HEK293 (cell line): ENCODE results near the gene CD300E.
"Not testable (repeated sequence)": the region's sequence is repeated elsewhere in the genome, so short reads cannot be mapped to it uniquely, and the experiment has no call there.

Experiments used
- MEIS1 ChIP-seq: sonication (generic); formaldehyde crosslinking; IDR thresholded peaks from 2 replicates; pipeline ENCODE4 v1.8.1; 2022; ENCODE audit warnings: missing genetic modification reagents, mild to moderate bottlenecking, borderline replicate concordance
- SETDB1 ChIP-seq: IDR thresholded peaks from one replicate; pipeline ENCODE4 v1.6.1; 2017; ENCODE audit warnings: mild to moderate bottlenecking, low read length, moderate library complexity, mixed read lengths; ENCODE audit not compliant: insufficient read length
- YY1 ChIP-seq: fragments of 450-650 bp; formaldehyde crosslinking; IDR thresholded peaks from 2 replicates; pipeline ENCODE4 v1.5.1; 2018; ENCODE audit warnings: missing biosample characterization, missing genetic modification characterization
- ZEB2 ChIP-seq: fragments of 450-650 bp; formaldehyde crosslinking; IDR thresholded peaks from 2 replicates; pipeline ENCODE4 v1.5.1; 2016; ENCODE audit warnings: missing biosample characterization, missing genetic modification characterization
- ZFP3 ChIP-seq: fragments of 450-650 bp; formaldehyde crosslinking; IDR thresholded peaks from 2 replicates; pipeline ENCODE4 v1.5.1; 2016; ENCODE audit warnings: low read depth, missing biosample characterization, missing genetic modification characterization
- ZNF274 ChIP-seq, 2 experiments: fragments of 200-500 bp in 1 of 2; fragments of 450-650 bp in 1 of 2; sonication (Bioruptor generic) in 1 of 2; formaldehyde crosslinking in 1 of 2; IDR thresholded peaks; 2 replicates each; pipeline versions ENCODE4 v1.5.1 to v1.6.1; 2014 to 2016; ENCODE audit warnings: borderline replicate concordance in 1 of 2, inconsistent platforms in 1 of 2, low read length in 1 of 2, missing biosample characterization in 1 of 2, missing genetic modification characterization in 1 of 2
- ZNF350 ChIP-seq: fragments of 450-650 bp; formaldehyde crosslinking; IDR thresholded peaks from 2 replicates; pipeline ENCODE4 v1.5.0; 2017; ENCODE audit warnings: missing biosample characterization, mild to moderate bottlenecking, missing genetic modification characterization
- TF ChIP-seq, protein P1 (sequence below): fragments of 450-650 bp; formaldehyde crosslinking; IDR thresholded peaks from 2 replicates; pipeline ENCODE4 v1.5.1; 2016; ENCODE audit warnings: missing biosample characterization, missing genetic modification characterization
- TF ChIP-seq, protein P2 (sequence below): fragments of 450-650 bp; formaldehyde crosslinking; optimal IDR thresholded peaks from 2 replicates; pipeline ENCODE3; 2016; ENCODE audit warnings: missing biosample characterization, mild to moderate bottlenecking, missing genetic modification characterization
- TF ChIP-seq, protein P3 (sequence below): fragments of 450-650 bp; formaldehyde crosslinking; IDR thresholded peaks from 2 replicates; pipeline ENCODE4 v1.5.1; 2016; ENCODE audit warnings: missing biosample characterization, missing genetic modification characterization
- TF ChIP-seq, protein P4 (sequence below): fragments of 450-650 bp; formaldehyde crosslinking; IDR thresholded peaks from 2 replicates; pipeline ENCODE4 v1.5.1; 2016; ENCODE audit warnings: missing biosample characterization, missing genetic modification characterization

DNA sequence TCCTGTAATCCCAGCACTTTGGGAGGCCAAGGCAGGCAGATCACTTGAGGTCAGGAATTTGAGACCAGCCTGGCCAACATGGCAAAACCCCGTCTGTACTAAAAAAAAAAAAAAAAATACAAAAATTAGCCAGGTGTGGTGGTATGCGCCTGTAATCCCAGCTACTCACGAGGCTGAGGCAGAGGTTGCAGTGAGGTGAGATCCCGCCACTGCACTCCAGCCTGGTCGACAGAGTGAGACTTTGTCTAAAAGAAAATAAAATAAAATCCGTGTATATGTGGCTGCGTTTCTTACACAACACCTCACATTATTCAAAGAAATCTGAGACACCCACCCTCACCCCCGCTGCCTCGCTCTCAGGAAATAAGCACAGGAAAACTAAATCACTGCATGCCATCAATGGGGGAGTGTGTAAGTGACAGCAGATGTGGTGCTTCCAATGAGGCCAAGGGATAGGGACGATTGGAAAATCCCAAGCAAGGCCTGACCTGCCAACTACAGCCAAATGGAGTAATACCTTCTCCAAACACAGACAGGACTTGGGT is 13.1 kb upstream of the CD300E start:
- TF ChIP-seq, protein P1, sequence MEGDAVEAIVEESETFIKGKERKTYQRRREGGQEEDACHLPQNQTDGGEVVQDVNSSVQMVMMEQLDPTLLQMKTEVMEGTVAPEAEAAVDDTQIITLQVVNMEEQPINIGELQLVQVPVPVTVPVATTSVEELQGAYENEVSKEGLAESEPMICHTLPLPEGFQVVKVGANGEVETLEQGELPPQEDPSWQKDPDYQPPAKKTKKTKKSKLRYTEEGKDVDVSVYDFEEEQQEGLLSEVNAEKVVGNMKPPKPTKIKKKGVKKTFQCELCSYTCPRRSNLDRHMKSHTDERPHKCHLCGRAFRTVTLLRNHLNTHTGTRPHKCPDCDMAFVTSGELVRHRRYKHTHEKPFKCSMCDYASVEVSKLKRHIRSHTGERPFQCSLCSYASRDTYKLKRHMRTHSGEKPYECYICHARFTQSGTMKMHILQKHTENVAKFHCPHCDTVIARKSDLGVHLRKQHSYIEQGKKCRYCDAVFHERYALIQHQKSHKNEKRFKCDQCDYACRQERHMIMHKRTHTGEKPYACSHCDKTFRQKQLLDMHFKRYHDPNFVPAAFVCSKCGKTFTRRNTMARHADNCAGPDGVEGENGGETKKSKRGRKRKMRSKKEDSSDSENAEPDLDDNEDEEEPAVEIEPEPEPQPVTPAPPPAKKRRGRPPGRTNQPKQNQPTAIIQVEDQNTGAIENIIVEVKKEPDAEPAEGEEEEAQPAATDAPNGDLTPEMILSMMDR (tag by site-specific recombination): not testable (repeated sequence)
- TF ChIP-seq SETDB1; ZFP3 (tag by site-specific recombination); ZNF274 (IDR thresholded peaks at IDR 0.05; ENCODE audit: low read length); ZNF274 (tag by site-specific recombination; IDR thresholded peaks at IDR 0.05; ENCODE audit: borderline replicate concordance); ZNF350; ZEB2 (tag by site-specific recombination); MEIS1 (CRISPR knock-in tag); YY1 (tag by site-specific recombination): not testable (repeated sequence)
- TF ChIP-seq, protein P2, sequence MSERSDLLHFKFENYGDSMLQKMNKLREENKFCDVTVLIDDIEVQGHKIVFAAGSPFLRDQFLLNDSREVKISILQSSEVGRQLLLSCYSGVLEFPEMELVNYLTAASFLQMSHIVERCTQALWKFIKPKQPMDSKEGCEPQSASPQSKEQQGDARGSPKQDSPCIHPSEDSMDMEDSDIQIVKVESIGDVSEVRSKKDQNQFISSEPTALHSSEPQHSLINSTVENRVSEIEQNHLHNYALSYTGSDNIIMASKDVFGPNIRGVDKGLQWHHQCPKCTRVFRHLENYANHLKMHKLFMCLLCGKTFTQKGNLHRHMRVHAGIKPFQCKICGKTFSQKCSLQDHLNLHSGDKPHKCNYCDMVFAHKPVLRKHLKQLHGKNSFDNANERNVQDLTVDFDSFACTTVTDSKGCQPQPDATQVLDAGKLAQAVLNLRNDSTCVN (tag by site-specific recombination): not testable (repeated sequence)
- TF ChIP-seq, protein P3, sequence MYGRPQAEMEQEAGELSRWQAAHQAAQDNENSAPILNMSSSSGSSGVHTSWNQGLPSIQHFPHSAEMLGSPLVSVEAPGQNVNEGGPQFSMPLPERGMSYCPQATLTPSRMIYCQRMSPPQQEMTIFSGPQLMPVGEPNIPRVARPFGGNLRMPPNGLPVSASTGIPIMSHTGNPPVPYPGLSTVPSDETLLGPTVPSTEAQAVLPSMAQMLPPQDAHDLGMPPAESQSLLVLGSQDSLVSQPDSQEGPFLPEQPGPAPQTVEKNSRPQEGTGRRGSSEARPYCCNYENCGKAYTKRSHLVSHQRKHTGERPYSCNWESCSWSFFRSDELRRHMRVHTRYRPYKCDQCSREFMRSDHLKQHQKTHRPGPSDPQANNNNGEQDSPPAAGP (tag by site-specific recombination): not testable (repeated sequence)
- TF ChIP-seq, protein P4, sequence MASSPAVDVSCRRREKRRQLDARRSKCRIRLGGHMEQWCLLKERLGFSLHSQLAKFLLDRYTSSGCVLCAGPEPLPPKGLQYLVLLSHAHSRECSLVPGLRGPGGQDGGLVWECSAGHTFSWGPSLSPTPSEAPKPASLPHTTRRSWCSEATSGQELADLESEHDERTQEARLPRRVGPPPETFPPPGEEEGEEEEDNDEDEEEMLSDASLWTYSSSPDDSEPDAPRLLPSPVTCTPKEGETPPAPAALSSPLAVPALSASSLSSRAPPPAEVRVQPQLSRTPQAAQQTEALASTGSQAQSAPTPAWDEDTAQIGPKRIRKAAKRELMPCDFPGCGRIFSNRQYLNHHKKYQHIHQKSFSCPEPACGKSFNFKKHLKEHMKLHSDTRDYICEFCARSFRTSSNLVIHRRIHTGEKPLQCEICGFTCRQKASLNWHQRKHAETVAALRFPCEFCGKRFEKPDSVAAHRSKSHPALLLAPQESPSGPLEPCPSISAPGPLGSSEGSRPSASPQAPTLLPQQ: not testable (repeated sequence)
